ENCODE data around the gene RASAL2. TPM values are rescaled to one million over a fixed set of nuclear protein-coding genes. Genes with fewer than 3 reads are reported as not detected.

The RASAL2 gene
- total and polyA plus RNA-seq, 9 of the 15 experiments (the other 6 are each of a cell fraction or from before 2014, with no cell fraction given): 0.13 to 1.0 (median 0.62) TPM

- no peak overlapping the region for H2AFZ ChIP-seq (ENCODE audit: low read depth, low read length)
- ATAC-seq (no peak), DNase-seq (ENCODE audit: extremely low read depth in 1 of 4, low spot score in 3 of 4) (no peak), FAIRE-seq (no peak)
- in situ Hi-C loops (cut with MboI): no loop called here
- ChIA-PET POLR2A (interaction anchor here (0.6 to 0.7 kb wide), 2 partner anchors 228 to 681 kb away, joined by 3 read pairs; no protein-coding TSS in a partner anchor), CTCF (ENCODE audit: low intra/inter-chr PET ratio) (interaction anchor here (0.7 kb wide), 1 partner anchor 74 kb away, joined by 3 read pairs; no protein-coding TSS in a partner anchor)
- BruUV-seq (replicated peaks): no TSS peak
- no peaks in the 10 kb centered on the region for H3K27me3 ChIP-seq (ENCODE audit: control insufficient read depth in 2 of 2, insufficient read depth in 2 of 2, low read length in 2 of 2)
- H3K9ac ChIP-seq (ENCODE audit: insufficient read depth in 1 of 2, low read depth in 2 of 2, low read length in 2 of 2): no peak overlapping the region
- H3K9me3 ChIP-seq (replicated peaks; ENCODE audit: control insufficient read depth, insufficient read depth, low read depth, low read length): no peaks in the 10 kb centered on the region
- H3K4me2 ChIP-seq (ENCODE audit: insufficient read depth, low read length): no peak overlapping the region
- H3K36me3 ChIP-seq (ENCODE audit: control insufficient read depth, insufficient read depth, low read length): no peaks in the 10 kb centered on the region
- no peak overlapping the region for H3K4me3 ChIP-seq
- H4K20me1 ChIP-seq (replicated peaks; ENCODE audit: control insufficient read depth, insufficient read depth, low read length): no peaks in the 10 kb centered on the region
- H3K79me2 ChIP-seq (ENCODE audit: control insufficient read depth, insufficient read depth, low read length): no peaks in the 10 kb centered on the region
- intact Hi-C loops (cut with micrococcal nuclease): no loop called here
- no peaks in the 10 kb centered on the region for H3K4me1 ChIP-seq (replicated peaks in 1 of 2; ENCODE audit: control insufficient read depth in 2 of 2, insufficient read depth in 2 of 2, low read length in 2 of 2)
- no peak overlapping the region for H3K27ac ChIP-seq (ENCODE audit: extremely low read depth, low read depth, low read length)
- no peaks in the 10 kb centered on the region for H3K9me1 ChIP-seq (ENCODE audit: control insufficient read depth, insufficient read depth, low read length)
- TF ChIP-seq JUND (IDR thresholded peaks at IDR 0.05; ENCODE audit: borderline replicate concordance, low read depth, low read length) (no peak), JUND (tag; IDR thresholded peaks at IDR 0.05; ENCODE audit: borderline replicate concordance, low read depth, low read length) (no peak), USF1 (CRISPR knock-in tag; IDR thresholded peaks at IDR 0.05) (no peak), TARDBP (IDR thresholded peaks at IDR 0.05) (no peak), ZC3H4 (CRISPR knock-in tag; IDR thresholded peaks at IDR 0.05; ENCODE audit: borderline replicate concordance) (no peak), FOXP4 (CRISPR knock-in tag; IDR thresholded peaks at IDR 0.05; ENCODE audit: borderline replicate concordance) (no peak), ZKSCAN3 (CRISPR knock-in tag; IDR thresholded peaks at IDR 0.05) (no peak), ZNF785 (CRISPR knock-in tag; IDR thresholded peaks at IDR 0.05) (no peak), SAP30 (IDR thresholded peaks at IDR 0.05; ENCODE audit: borderline replicate concordance, insufficient read depth, low read depth, low read length, poor library complexity, severe bottlenecking) (no peak), FOS (IDR thresholded peaks at IDR 0.05; ENCODE audit: extremely low read depth, insufficient read length) (no peak), PCBP1 (IDR thresholded peaks at IDR 0.05; ENCODE audit: low read depth, low read length, poor library complexity, severe bottlenecking) (no peak), RNF219 (CRISPR knock-in tag; IDR thresholded peaks at IDR 0.05) (no peak), CBFB (CRISPR knock-in tag; IDR thresholded peaks at IDR 0.05) (no peak), TBP (optimal IDR thresholded peaks at IDR 0.05; ENCODE audit: low read depth, low read length) (no peak), HLTF (IDR thresholded peaks at IDR 0.05) (no peak), SIN3A (IDR thresholded peaks at IDR 0.05; ENCODE audit: borderline replicate concordance in 2 of 2, control insufficient read depth in 1 of 2, low read depth in 2 of 2, low read length in 2 of 2) (no peak), RFX1 (IDR thresholded peaks at IDR 0.05) (no peak), FOXA1 (IDR thresholded peaks at IDR 0.05; ENCODE audit: borderline replicate concordance) (no peak)
These were observed 243.3 kb downstream of the RASAL2 start for GRCh38 chr1:178337091-178337706.

All from K562 (cell line).